Bronchial epithelial cell (primary cell): ENCODE measurements around the gene NTF4. TPM values are rescaled to one million over a fixed set of nuclear protein-coding genes. Genes with fewer than 3 reads are reported as not detected.

Source experiments
- DNase-seq: peaks from one replicate; pipeline ENCODE4 v3.0.0-alpha.2; 2010; ENCODE audit warnings: low read depth
- FAIRE-seq: peaks from 2 replicates; lab custom pipeline; 2011; peaks lifted over from hg19 to GRCh38; lab: Jason Lieb, UNC
- H3K27me3 ChIP-seq: 2 replicates; pipeline ENCODE4 v1.5.1; 2011; ENCODE audit warnings: low read length; ENCODE audit not compliant: control insufficient read depth, insufficient read depth
- H3K36me3 ChIP-seq: 2 replicates; pipeline ENCODE4 v1.5.1; 2011; ENCODE audit warnings: low read length; ENCODE audit not compliant: control insufficient read depth, insufficient read depth
- H3K4me3 ChIP-seq: 2 replicates; pipeline ENCODE4 v1.5.1; 2011; ENCODE audit warnings: mild to moderate bottlenecking, low read depth, low read length, control low read depth
- total RNA-seq: library from RNA; depleted of rRNA; stranded (reverse); fragments of >200 nt; gene quantifications from 2 replicates; pipeline ENCODE4 v1.2.1, GENCODE V29; 2014
- TF ChIP-seq, protein P1 (sequence below): IDR thresholded peaks from 2 replicates; pipeline ENCODE4 v1.5.1; 2011; ENCODE audit warnings: mild to moderate bottlenecking, moderate library complexity, low read length, control low read depth, inconsistent platforms; ENCODE audit not compliant: insufficient read depth, severe bottlenecking

NTF4 gene
- total RNA-seq, 1 donor from 2014 or later, result 3.2 TPM

GRCh38 chr19:49102303-49102702 lies 37.7 kb upstream of the NTF4 start:
- peaks cover 65% of the 10 kb centered on the region for H3K36me3 ChIP-seq
- FAIRE-seq (no peak), DNase-seq (no peak)
- H3K27me3 ChIP-seq, result no peaks in the 10 kb centered on the region
- TF ChIP-seq, protein P1, sequence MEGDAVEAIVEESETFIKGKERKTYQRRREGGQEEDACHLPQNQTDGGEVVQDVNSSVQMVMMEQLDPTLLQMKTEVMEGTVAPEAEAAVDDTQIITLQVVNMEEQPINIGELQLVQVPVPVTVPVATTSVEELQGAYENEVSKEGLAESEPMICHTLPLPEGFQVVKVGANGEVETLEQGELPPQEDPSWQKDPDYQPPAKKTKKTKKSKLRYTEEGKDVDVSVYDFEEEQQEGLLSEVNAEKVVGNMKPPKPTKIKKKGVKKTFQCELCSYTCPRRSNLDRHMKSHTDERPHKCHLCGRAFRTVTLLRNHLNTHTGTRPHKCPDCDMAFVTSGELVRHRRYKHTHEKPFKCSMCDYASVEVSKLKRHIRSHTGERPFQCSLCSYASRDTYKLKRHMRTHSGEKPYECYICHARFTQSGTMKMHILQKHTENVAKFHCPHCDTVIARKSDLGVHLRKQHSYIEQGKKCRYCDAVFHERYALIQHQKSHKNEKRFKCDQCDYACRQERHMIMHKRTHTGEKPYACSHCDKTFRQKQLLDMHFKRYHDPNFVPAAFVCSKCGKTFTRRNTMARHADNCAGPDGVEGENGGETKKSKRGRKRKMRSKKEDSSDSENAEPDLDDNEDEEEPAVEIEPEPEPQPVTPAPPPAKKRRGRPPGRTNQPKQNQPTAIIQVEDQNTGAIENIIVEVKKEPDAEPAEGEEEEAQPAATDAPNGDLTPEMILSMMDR, result no peak
- no peak overlapping the region for H3K4me3 ChIP-seq

GRCh38 chr19:49101160-49101559 lies 36.5 kb upstream of the NTF4 start:
- H3K27me3 ChIP-seq, result no peaks in the 10 kb centered on the region
- TF ChIP-seq, protein P1, result no peak
- DNase-seq (no peak), FAIRE-seq (no peak)
- H3K36me3 ChIP-seq, result peaks cover 61% of the 10 kb centered on the region
- H3K4me3 ChIP-seq, result no peak overlapping the region

GRCh38 chr19:49098795-49099194 lies 34.2 kb upstream of the NTF4 start:
- Histone ChIP-seq H3K4me3 (no peak overlapping the region), H3K36me3 (peaks cover 55% of the 10 kb centered on the region), H3K27me3 (no peaks in the 10 kb centered on the region)
- TF ChIP-seq, protein P1, result no peak
- no peak for DNase-seq
- no peak for FAIRE-seq

GRCh38 chr19:49097453-49098288 lies 33.1 kb upstream of the NTF4 start:
- TF ChIP-seq, protein P1, result peak; percentile 98
- Histone ChIP-seq H3K4me3 (no peak overlapping the region), H3K36me3 (peaks cover 48% of the 10 kb centered on the region), H3K27me3 (no peaks in the 10 kb centered on the region)
- FAIRE-seq (no peak), DNase-seq (peak; percentile 79)

- TF ChIP-seq, protein P1, result no peak
- H3K4me3 ChIP-seq, result no peak overlapping the region
- peaks cover 41% of the 10 kb centered on the region for H3K36me3 ChIP-seq
- FAIRE-seq, result no peak
- H3K27me3 ChIP-seq, result no peaks in the 10 kb centered on the region
- no peak for DNase-seq
These were observed 30.2 kb upstream of the NTF4 start for GRCh38 chr19:49094505-49095482.
